GM12878 (cell line): Measurements from ENCODE around the gene CNIH2. TPM values are rescaled to one million over a fixed set of nuclear protein-coding genes. Genes with fewer than 3 reads are reported as not detected.

ENCODE experiments used
- ATAC-seq: fragments of 200-7000 bp; cut with Tn5 transposase; 3 replicates; pipeline ENCODE4 v1.9.1; 2020; ENCODE audit warnings: mild to moderate bottlenecking, moderate library complexity
- BruUV-seq: library from RNA; stranded (reverse); fragments of 400-500 nt; replicated peaks from 2 replicates; lab custom pipeline; 2021; lab: Mats Ljungman, UMichigan
- CTCF ChIA-PET: fragments of 300-600 bp; sonication (Branson Sonifier 250); formaldehyde crosslinking; extraction: SDS; loops from one replicate; lab custom pipeline; 2021; ENCODE audit warnings: inconsistent platforms; lab: Yijun Ruan, JAX
- POLR2A ChIA-PET: fragments of 350-600 bp; formaldehyde crosslinking; extraction: SDS; loops from one replicate; lab custom pipeline; 2021; ENCODE audit warnings: inconsistent platforms; lab: Charles Lee
- RAD21 ChIA-PET: fragments of 300-600 bp; sonication (Branson Sonifier 250); formaldehyde crosslinking; loops from one replicate; lab custom pipeline; 2023; ENCODE audit warnings: antibody characterized with exemption; ENCODE audit not compliant: unreplicated experiment; lab: Charles Lee
- SMC1A ChIA-PET: fragments of 300-600 bp; sonication (Branson Sonifier 250); formaldehyde crosslinking; loops from one replicate; lab custom pipeline; 2023; ENCODE audit not compliant: unreplicated experiment, uncharacterized antibody; lab: Charles Lee
- DNase-seq: peaks from one replicate; pipeline ENCODE4 v3.0.0-alpha.2; 2011; ENCODE audit warnings: low read depth, low spot score
- FAIRE-seq: peaks from 3 replicates; lab custom pipeline; 2011; peaks lifted over from hg19 to GRCh38; lab: Jason Lieb, UNC
- H2AFZ ChIP-seq: 2 replicates; pipeline ENCODE4 v1.6.0; 2011; ENCODE audit warnings: low read depth, low read length, control low read depth; ENCODE audit not compliant: control insufficient read depth
- H3K27ac ChIP-seq: 2 replicates; pipeline ENCODE4 v1.5.1; 2011; ENCODE audit warnings: control low read depth; ENCODE audit not compliant: control insufficient read depth, insufficient read depth
- H3K27me3 ChIP-seq, 2 experiments: replicated peaks in 1 of 2; 2 replicates each; pipeline versions ENCODE4 v1.6.0 to v1.6.1; 2011; ENCODE audit warnings: low read length in 1 of 2; ENCODE audit not compliant: control insufficient read depth in 2 of 2, insufficient read depth in 2 of 2
- H3K36me3 ChIP-seq, 2 experiments: 2 replicates each; pipeline ENCODE4 v1.5.1; 2011; ENCODE audit warnings: low read length in 1 of 2; ENCODE audit not compliant: control insufficient read depth in 2 of 2, insufficient read depth in 2 of 2
- H3K4me1 ChIP-seq: 2 replicates; pipeline ENCODE4 v1.6.1; 2011; ENCODE audit warnings: mild to moderate bottlenecking, low read length, moderate library complexity, mixed read lengths; ENCODE audit not compliant: control insufficient read depth, insufficient read depth
- H3K4me2 ChIP-seq: 2 replicates; pipeline ENCODE4 v1.6.0; 2011; ENCODE audit warnings: control low read depth; ENCODE audit not compliant: control insufficient read depth, insufficient read depth
- H3K4me3 ChIP-seq: fragments of 200-600 bp; sonication (generic); 2 replicates; pipeline ENCODE4 v1.5.1; 2016
- H3K79me2 ChIP-seq: 2 replicates; pipeline ENCODE4 v1.6.0; 2011; ENCODE audit warnings: low read length; ENCODE audit not compliant: control insufficient read depth, insufficient read depth
- H3K9ac ChIP-seq: 2 replicates; pipeline ENCODE4 v1.8.0; 2011; ENCODE audit warnings: low read length, control low read depth, mixed read lengths; ENCODE audit not compliant: control insufficient read depth, insufficient read depth
- H3K9me3 ChIP-seq: replicated peaks from 3 replicates; pipeline ENCODE4 v1.5.1; 2011; ENCODE audit warnings: mild to moderate bottlenecking, low read length; ENCODE audit not compliant: control insufficient read depth, insufficient read depth
- H4K20me1 ChIP-seq: 2 replicates; pipeline ENCODE4 v1.6.0; 2011; ENCODE audit not compliant: control insufficient read depth, insufficient read depth
- BRCA1 ChIP-seq: IDR thresholded peaks from 2 replicates; pipeline ENCODE4 v1.6.1; 2011; ENCODE audit warnings: low read depth, low read length, improper control_type of control experiment
- CHD1 ChIP-seq: IDR thresholded peaks from 2 replicates; pipeline ENCODE4 v1.6.1; 2012; ENCODE audit warnings: low read depth, low read length, improper control_type of control experiment
- CREB1 ChIP-seq: IDR thresholded peaks from 2 replicates; pipeline ENCODE4 v1.6.1; 2012; ENCODE audit warnings: low read depth, mild to moderate bottlenecking, inconsistent platforms
- HDAC2 ChIP-seq: fragments of 200-600 bp; sonication (generic); IDR thresholded peaks from 2 replicates; pipeline ENCODE4 v1.6.1; 2017
- NFIC ChIP-seq: IDR thresholded peaks from 2 replicates; pipeline ENCODE4 v1.6.1; 2012; ENCODE audit warnings: low read depth, mild to moderate bottlenecking, inconsistent platforms, low read length, moderate library complexity
- RBBP5 ChIP-seq: fragments of 200-600 bp; sonication (generic); conservative IDR thresholded peaks from 2 replicates; pipeline ENCODE4 v1.6.1; 2016
- SP1 ChIP-seq: IDR thresholded peaks from one replicate; pipeline ENCODE4 v1.6.1; 2011; ENCODE audit warnings: low read depth, low read length
- ZBED1 ChIP-seq: IDR thresholded peaks from 2 replicates; pipeline ENCODE4 v1.6.1; 2016; ENCODE audit warnings: borderline replicate concordance
- ZSCAN29 ChIP-seq: fragments of 450-650 bp; IDR thresholded peaks from 2 replicates; pipeline ENCODE4 v1.6.1; 2017; ENCODE audit warnings: mild to moderate bottlenecking, moderate library complexity
- WGBS: methylation state at CpG from one replicate; pipeline ENCODE4 v1.1.6; 2016; ENCODE audit warnings: low lambda C conversion rate; ENCODE audit not compliant: insufficient replicate concordance, insufficient coverage; ENCODE audit errors: missing lambda C conversion rate; 5-methylcytosine and 5-hydroxymethylcytosine counted together
- in situ Hi-C: fragments of 300-500 bp; cut with MboI; formaldehyde crosslinking; loops from 9 replicates; pipeline ENCODE4 v1.14.3; 2018; ENCODE audit warnings: mixed read lengths
- intact Hi-C: fragments of 100-400 bp; cut with micrococcal nuclease; formaldehyde crosslinking; loops from one replicate; pipeline ENCODE4 v1.14.2; 2022; ENCODE audit not compliant: unreplicated experiment
- polyA plus RNA-seq, 11 experiments: library from polyadenylated mRNA; depleted of rRNA in 4 of 11; unstranded in 6 of 11; stranded (reverse) in 5 of 11; fragments of >200 nt; fragmentation: Nextera tagmentation in 4 of 11; fragmentation: Illumina TruSeq in 1 of 11; extraction: Ambion mirVana in 4 of 11; extraction: Trizol in 1 of 11; gene quantifications; 1 replicate in 1 of 11; 2 replicates in 10 of 11; pipeline versions ENCODE4 v1.2.1 to v1.2.3, GENCODE V29; 2011 to 2016; ENCODE audit warnings: inconsistent platforms in 2 of 11, missing spikeins in 2 of 11, low read depth in 1 of 11
- total RNA-seq, 4 experiments: library from RNA; depleted of rRNA in 3 of 4; stranded (reverse); fragments of >200 nt in 3 of 4; fragmentation: Illumina TruSeq in 1 of 4; extraction: Trizol in 1 of 4; gene quantifications; 2 replicates each; pipeline versions ENCODE4 v1.2.1 to v1.2.3, GENCODE V29; 2013 to 2021
- TF ChIP-seq, protein P1 (sequence below): IDR thresholded peaks from 2 replicates; pipeline ENCODE4 v1.6.1; 2012; ENCODE audit warnings: low read length, inconsistent platforms

Gene CNIH2
- total and polyA plus RNA-seq, 10 of the 15 experiments (the other 5 are each of a cell fraction or from before 2014, with no cell fraction given): 0.07 to 1.3 (median 0.68) TPM; not detected in 2

DNA sequence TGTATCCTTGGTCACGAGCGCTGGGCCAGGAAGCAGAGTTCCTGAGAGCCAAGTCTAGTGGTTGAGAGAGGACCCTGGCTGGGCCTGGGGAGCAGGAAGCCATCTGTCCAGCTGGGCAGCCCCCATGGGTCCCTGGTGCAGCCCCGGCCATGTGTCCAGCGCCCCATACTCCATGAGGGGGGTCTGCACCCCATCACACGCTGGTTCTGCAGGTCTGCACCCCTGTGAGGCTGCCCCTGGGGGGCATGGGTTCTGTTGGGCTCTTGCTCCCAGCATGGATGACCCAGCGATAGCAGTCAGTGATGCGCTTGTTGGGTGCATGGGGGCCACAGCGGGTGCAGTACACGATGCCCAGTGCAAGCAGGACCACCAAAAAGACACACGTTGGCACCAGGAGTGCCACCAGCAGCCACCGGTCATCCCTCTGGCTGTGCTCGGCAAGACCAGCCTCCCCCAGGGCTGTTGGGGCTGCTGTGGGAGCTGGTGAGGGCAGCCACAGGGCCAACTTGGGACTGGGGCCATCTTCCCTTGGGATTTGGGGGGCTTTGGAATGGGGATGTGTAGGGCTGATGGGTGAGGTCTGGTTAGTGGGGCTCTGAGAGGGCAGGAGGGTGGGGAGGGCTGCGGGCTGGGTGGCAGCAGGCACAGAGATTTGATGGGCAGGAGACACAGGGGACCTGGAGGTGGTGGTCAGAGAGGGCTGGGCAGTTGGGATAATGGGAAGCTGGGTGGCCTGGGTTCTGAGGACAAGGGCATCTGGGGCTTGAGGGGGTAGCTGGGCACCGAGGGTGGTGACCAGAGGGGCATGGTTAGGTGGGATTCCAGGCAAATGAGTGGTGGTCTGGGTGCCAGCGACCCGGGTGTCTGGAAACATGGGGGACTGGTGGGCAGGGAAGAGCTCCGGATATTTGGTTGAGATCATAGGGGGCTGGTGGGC lies 36.9 kb downstream of the CNIH2 start:
- Histone ChIP-seq H4K20me1 (no peaks in the 10 kb centered on the region), H2AFZ (no peak overlapping the region), H3K4me3 (no peak overlapping the region), H3K27me3 (no peaks in the 10 kb centered on the region; a peak in 1 of 4 replicates), H3K36me3 (no peaks in the 10 kb centered on the region), H3K9me3 (no peaks in the 10 kb centered on the region; the same call in 2 of the 3 replicates), H3K4me1 (peaks cover 18% of the 10 kb centered on the region), H3K27ac (no peak overlapping the region), H3K79me2 (no peaks in the 10 kb centered on the region), H3K4me2 (no peak overlapping the region), H3K9ac (no peak overlapping the region)
- TF ChIP-seq CREB1 (no peak), BRCA1 (no peak), NFIC (no peak), SP1 (no peak), CHD1 (no peak), ZBED1 (no peak), ZSCAN29 (no peak), HDAC2 (no peak), RBBP5 (no peak)
- TF ChIP-seq, protein P1, sequence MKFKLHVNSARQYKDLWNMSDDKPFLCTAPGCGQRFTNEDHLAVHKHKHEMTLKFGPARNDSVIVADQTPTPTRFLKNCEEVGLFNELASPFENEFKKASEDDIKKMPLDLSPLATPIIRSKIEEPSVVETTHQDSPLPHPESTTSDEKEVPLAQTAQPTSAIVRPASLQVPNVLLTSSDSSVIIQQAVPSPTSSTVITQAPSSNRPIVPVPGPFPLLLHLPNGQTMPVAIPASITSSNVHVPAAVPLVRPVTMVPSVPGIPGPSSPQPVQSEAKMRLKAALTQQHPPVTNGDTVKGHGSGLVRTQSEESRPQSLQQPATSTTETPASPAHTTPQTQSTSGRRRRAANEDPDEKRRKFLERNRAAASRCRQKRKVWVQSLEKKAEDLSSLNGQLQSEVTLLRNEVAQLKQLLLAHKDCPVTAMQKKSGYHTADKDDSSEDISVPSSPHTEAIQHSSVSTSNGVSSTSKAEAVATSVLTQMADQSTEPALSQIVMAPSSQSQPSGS: no peak
- no peak for FAIRE-seq
- 48% methylated on average over 17 of the region's 17 CpGs for WGBS
- intact Hi-C loops (no loop called here), in situ Hi-C loops (no loop called here)
- ChIA-PET CTCF (interaction anchor here (0.9 to 6.1 kb wide), 2 partner anchors 72 to 73 kb away, joined by 3 to 166 read pairs; no protein-coding TSS in a partner anchor), RAD21 (no interaction called here), POLR2A (no interaction called here), SMC1A (interaction anchor here (0.7 kb wide), 1 partner anchor 14 kb away, joined by 3 read pairs; no protein-coding TSS in a partner anchor)
- DNase-seq: no peak
- BruUV-seq: no TSS peak
- ATAC-seq: no peak
